HUDEP-2 (cell line): Measurements from ENCODE around the gene RAPGEF1.
"Not testable (repeated sequence)": the region's sequence is repeated elsewhere in the genome, so short reads cannot be mapped to it uniquely, and the experiment has no call there.

Experiments used
- DNase-seq, 76 experiments: peaks; one replicate each; lab custom pipeline; 2025; ENCODE audit not compliant: unreplicated experiment in 76 of 76; lab: John Stamatoyannopoulos, UW

RAPGEF1 gene

GRCh38 chr9:131673531-131673930 lies 66.3 kb downstream of the RAPGEF1 start:
- no peak for DNase-seq

- no peak for DNase-seq
Measured at GRCh38 chr9:131673068-131673467, 66.8 kb downstream of the RAPGEF1 start.

- DNase-seq: no peak
Measured at GRCh38 chr9:131672451-131672850, 67.4 kb downstream of the RAPGEF1 start.

- DNase-seq: no peak
Measured at GRCh38 chr9:131671133-131671520, 68.7 kb downstream of the RAPGEF1 start.

GRCh38 chr9:131670247-131671132 lies 69.4 kb downstream of the RAPGEF1 start:
- DNase-seq: no peak

- DNase-seq: no peak
Measured at GRCh38 chr9:131669269-131670157, 70.4 kb downstream of the RAPGEF1 start.

- DNase-seq: peak in 44 of 76 experiments; percentile 3 to 53 (median 20)
Measured at GRCh38 chr9:131668439-131669268, 71.2 kb downstream of the RAPGEF1 start.

GRCh38 chr9:131668057-131668438 lies 71.8 kb downstream of the RAPGEF1 start:
- no peak for DNase-seq

GRCh38 chr9:131667576-131667975 lies 72.3 kb downstream of the RAPGEF1 start:
- DNase-seq: peak in 3 of 76 experiments; percentile 4 to 29 (median 13)

GRCh38 chr9:131666774-131667173 lies 73.1 kb downstream of the RAPGEF1 start:
- DNase-seq: no peak

GRCh38 chr9:131666029-131666428 lies 73.8 kb downstream of the RAPGEF1 start:
- DNase-seq: no peak

- DNase-seq: no peak
Measured at GRCh38 chr9:131663288-131663687, 76.6 kb downstream of the RAPGEF1 start.

- DNase-seq: not testable (repeated sequence)
Measured at GRCh38 chr9:131662289-131662621, 77.6 kb downstream of the RAPGEF1 start.

- DNase-seq: peak in 1 of 76 experiments; percentile 5
Measured at GRCh38 chr9:131661568-131662288, 78.1 kb downstream of the RAPGEF1 start.

GRCh38 chr9:131660466-131661405 lies 79.1 kb downstream of the RAPGEF1 start:
- DNase-seq: no peak

- DNase-seq: no peak
Measured at GRCh38 chr9:131658377-131659129, 81.3 kb downstream of the RAPGEF1 start.

GRCh38 chr9:131657940-131658339 lies 81.9 kb downstream of the RAPGEF1 start:
- no peak for DNase-seq

- no peak for DNase-seq
Measured at GRCh38 chr9:131657456-131657855, 82.4 kb downstream of the RAPGEF1 start.
